Measurements from ENCODE around the gene ZFP90. TPM values are rescaled to one million over a fixed set of nuclear protein-coding genes. Genes with fewer than 3 reads are reported as not detected.
"Not testable (repeated sequence)": the region's sequence is repeated elsewhere in the genome, so short reads cannot be mapped to it uniquely, and the experiment has no call there.

ZFP90 gene
- total and polyA plus RNA-seq, 3 experiments from 2014 or later, result 22.4 to 24.3 (median 24.0) TPM

- H3K4me1 ChIP-seq (ENCODE audit: insufficient read depth, low read length); H3K4me3 Mint-ChIP-seq; H3K36me3 Mint-ChIP-seq; H3K4me1 Mint-ChIP-seq; H3K27me3 ChIP-seq (ENCODE audit: insufficient read depth, low read length, poor library complexity, severe bottlenecking); H3K27ac ChIP-seq (ENCODE audit: low read depth, low read length); H3K4me3 ChIP-seq (ENCODE audit: low read length); H3K9me3 Mint-ChIP-seq; H3K27me3 Mint-ChIP-seq; POLR2A ChIA-PET; H3K36me3 ChIP-seq (ENCODE audit: insufficient read depth, low read length); H3K9me3 ChIP-seq (ENCODE audit: low read length); DNase-seq: not testable (repeated sequence)
- H3K27ac Mint-ChIP-seq, result peak overlapping the region in 1 of 8 donors; percentile 50
- CTCF ChIA-PET, result interaction anchor here (0.7 kb wide), 1 partner anchor 16 kb away, joined by 5 read pairs; no protein-coding TSS in a partner anchor
Measured at GRCh38 chr16:68494261-68494660, 44.8 kb upstream of the ZFP90 start.

GRCh38 chr16:68496689-68497088, 42.4 kb upstream of the ZFP90 start:
- H3K27ac Mint-ChIP-seq, result no peak overlapping the region
- no peak overlapping the region for H3K4me3 Mint-ChIP-seq
- peaks cover 6% of the 10 kb centered on the region in 2 donors for H3K27me3 Mint-ChIP-seq
- ChIA-PET POLR2A (no interaction called here), CTCF (no interaction called here)
- Histone ChIP-seq H3K27ac (ENCODE audit: low read depth, low read length) (no peak overlapping the region), H3K27me3 (ENCODE audit: insufficient read depth, low read length, poor library complexity, severe bottlenecking) (no peaks in the 10 kb centered on the region), H3K4me1 (ENCODE audit: insufficient read depth, low read length) (no peaks in the 10 kb centered on the region), H3K36me3 (ENCODE audit: insufficient read depth, low read length) (no peaks in the 10 kb centered on the region), H3K4me3 (ENCODE audit: low read length) (no peak overlapping the region), H3K9me3 (ENCODE audit: low read length) (no peaks in the 10 kb centered on the region)
- no peaks in the 10 kb centered on the region for H3K9me3 Mint-ChIP-seq
- peaks cover 0 to 3% (median 0%) of the 10 kb centered on the region in 3 donors for H3K36me3 Mint-ChIP-seq
- no peaks in the 10 kb centered on the region for H3K4me1 Mint-ChIP-seq
- no peak for DNase-seq

GRCh38 chr16:68499006-68499405, 40.1 kb upstream of the ZFP90 start:
- ChIA-PET CTCF (no interaction called here), POLR2A (no interaction called here)
- no peak for DNase-seq
- Mint-ChIP-seq H3K9me3 (no peaks in the 10 kb centered on the region), H3K36me3 (peaks cover 0 to 3% (median 0%) of the 10 kb centered on the region in 3 donors), H3K27ac (no peak overlapping the region), H3K4me3 (no peak overlapping the region), H3K27me3 (peaks cover 0 to 6% of the 10 kb centered on the region in 2 donors), H3K4me1 (no peaks in the 10 kb centered on the region)
- H3K4me1 ChIP-seq (ENCODE audit: insufficient read depth, low read length), result no peaks in the 10 kb centered on the region
- no peaks in the 10 kb centered on the region for H3K9me3 ChIP-seq (ENCODE audit: low read length)
- H3K36me3 ChIP-seq (ENCODE audit: insufficient read depth, low read length), result no peaks in the 10 kb centered on the region
- no peak overlapping the region for H3K27ac ChIP-seq (ENCODE audit: low read depth, low read length)
- H3K4me3 ChIP-seq (ENCODE audit: low read length), result no peak overlapping the region
- H3K27me3 ChIP-seq (ENCODE audit: insufficient read depth, low read length, poor library complexity, severe bottlenecking), result no peaks in the 10 kb centered on the region

- Mint-ChIP-seq H3K4me1 (no peaks in the 10 kb centered on the region), H3K27ac (peak overlapping the region in 1 of 8 donors; percentile 38), H3K36me3 (peaks cover 0 to 3% (median 0%) of the 10 kb centered on the region in 3 donors), H3K4me3 (no peak overlapping the region), H3K27me3 (no peaks in the 10 kb centered on the region), H3K9me3 (no peaks in the 10 kb centered on the region)
- Histone ChIP-seq H3K27me3 (ENCODE audit: insufficient read depth, low read length, poor library complexity, severe bottlenecking) (no peaks in the 10 kb centered on the region), H3K9me3 (ENCODE audit: low read length) (no peaks in the 10 kb centered on the region), H3K4me3 (ENCODE audit: low read length) (no peak overlapping the region), H3K27ac (ENCODE audit: low read depth, low read length) (no peak overlapping the region), H3K4me1 (ENCODE audit: insufficient read depth, low read length) (no peaks in the 10 kb centered on the region), H3K36me3 (ENCODE audit: insufficient read depth, low read length) (no peaks in the 10 kb centered on the region)
- POLR2A ChIA-PET, result no interaction called here
- CTCF ChIA-PET, result no interaction called here
- DNase-seq, result no peak
Measured at GRCh38 chr16:68503334-68503733, 35.8 kb upstream of the ZFP90 start.

GRCh38 chr16:68504066-68504465, 35.0 kb upstream of the ZFP90 start:
- Mint-ChIP-seq H3K4me1 (no peaks in the 10 kb centered on the region), H3K27ac (no peak overlapping the region), H3K27me3 (peaks cover 0 to 3% of the 10 kb centered on the region in 2 donors), H3K36me3 (peaks cover 0 to under 1% (median 0%) of the 10 kb centered on the region in 3 donors), H3K9me3 (no peaks in the 10 kb centered on the region), H3K4me3 (no peak overlapping the region)
- Histone ChIP-seq H3K9me3 (ENCODE audit: low read length) (no peaks in the 10 kb centered on the region), H3K27ac (ENCODE audit: low read depth, low read length) (no peak overlapping the region), H3K4me3 (ENCODE audit: low read length) (no peak overlapping the region), H3K36me3 (ENCODE audit: insufficient read depth, low read length) (no peaks in the 10 kb centered on the region), H3K4me1 (ENCODE audit: insufficient read depth, low read length) (no peaks in the 10 kb centered on the region), H3K27me3 (ENCODE audit: insufficient read depth, low read length, poor library complexity, severe bottlenecking) (no peaks in the 10 kb centered on the region)
- ChIA-PET CTCF (no interaction called here), POLR2A (no interaction called here)
- DNase-seq, result no peak

GRCh38 chr16:68506331-68507053, 32.6 kb upstream of the ZFP90 start:
- no peaks in the 10 kb centered on the region for H3K36me3 Mint-ChIP-seq
- H3K4me3 Mint-ChIP-seq, result no peak overlapping the region
- no peaks in the 10 kb centered on the region for H3K36me3 ChIP-seq (ENCODE audit: insufficient read depth, low read length)
- H3K9me3 ChIP-seq (ENCODE audit: low read length), result no peaks in the 10 kb centered on the region
- H3K27me3 Mint-ChIP-seq, result peaks cover 0 to 9% of the 10 kb centered on the region in 2 donors
- no peaks in the 10 kb centered on the region for H3K27me3 ChIP-seq (ENCODE audit: insufficient read depth, low read length, poor library complexity, severe bottlenecking)
- H3K9me3 Mint-ChIP-seq, result no peaks in the 10 kb centered on the region
- DNase-seq, result no peak
- no peaks in the 10 kb centered on the region for H3K4me1 Mint-ChIP-seq
- H3K4me3 ChIP-seq (ENCODE audit: low read length), result no peak overlapping the region
- POLR2A ChIA-PET, result no interaction called here
- H3K27ac Mint-ChIP-seq, result peak overlapping the region in 2 of 8 donors; percentile 70 to 83
- peaks cover 4% of the 10 kb centered on the region for H3K4me1 ChIP-seq (ENCODE audit: insufficient read depth, low read length)
- H3K27ac ChIP-seq (ENCODE audit: low read depth, low read length), result no peak overlapping the region
- CTCF ChIA-PET, result interaction anchor here (1.9 to 5.6 kb wide), 2 partner anchors 14 to 111 kb away, joined by 5 to 91 read pairs; no protein-coding TSS in a partner anchor

- Mint-ChIP-seq H3K27ac (peak overlapping the region in 1 of 8 donors; percentile 30), H3K27me3 (peaks cover 0 to 9% of the 10 kb centered on the region in 2 donors), H3K9me3 (no peaks in the 10 kb centered on the region), H3K4me3 (peak overlapping the region in 1 of 7 donors; percentile 49), H3K36me3 (no peaks in the 10 kb centered on the region), H3K4me1 (no peaks in the 10 kb centered on the region)
- ChIA-PET CTCF (interaction anchor here (0.9 to 5.6 kb wide), 3 partner anchors 13 to 112 kb away, joined by 3 to 91 read pairs (median 5); no protein-coding TSS in a partner anchor), POLR2A (no interaction called here)
- no peak for DNase-seq
- Histone ChIP-seq H3K36me3 (ENCODE audit: insufficient read depth, low read length) (no peaks in the 10 kb centered on the region), H3K27ac (ENCODE audit: low read depth, low read length) (no peak overlapping the region), H3K27me3 (ENCODE audit: insufficient read depth, low read length, poor library complexity, severe bottlenecking) (no peaks in the 10 kb centered on the region), H3K9me3 (ENCODE audit: low read length) (no peaks in the 10 kb centered on the region), H3K4me3 (ENCODE audit: low read length) (no peak overlapping the region), H3K4me1 (ENCODE audit: insufficient read depth, low read length) (peaks cover 4% of the 10 kb centered on the region)
Measured at GRCh38 chr16:68508013-68508412, 31.1 kb upstream of the ZFP90 start.

- Histone ChIP-seq H3K36me3 (ENCODE audit: insufficient read depth, low read length) (no peaks in the 10 kb centered on the region), H3K27ac (ENCODE audit: low read depth, low read length) (no peak overlapping the region), H3K27me3 (ENCODE audit: insufficient read depth, low read length, poor library complexity, severe bottlenecking) (no peaks in the 10 kb centered on the region), H3K9me3 (ENCODE audit: low read length) (no peaks in the 10 kb centered on the region), H3K4me1 (ENCODE audit: insufficient read depth, low read length) (peaks cover 4% of the 10 kb centered on the region), H3K4me3 (ENCODE audit: low read length) (no peak overlapping the region)
- no peak for DNase-seq
- Mint-ChIP-seq H3K27me3 (peaks cover 0 to 9% of the 10 kb centered on the region in 2 donors), H3K36me3 (no peaks in the 10 kb centered on the region), H3K4me1 (no peaks in the 10 kb centered on the region), H3K27ac (peak overlapping the region in 2 of 8 donors; percentile 43 to 89), H3K9me3 (no peaks in the 10 kb centered on the region), H3K4me3 (no peak overlapping the region)
- POLR2A ChIA-PET, result no interaction called here
- CTCF ChIA-PET, result interaction anchor here (1.4 to 5.6 kb wide), 4 partner anchors 12 to 151 kb away, joined by 3 to 91 read pairs (median 17); no protein-coding TSS in a partner anchor
Measured at GRCh38 chr16:68508641-68509240, 30.4 kb upstream of the ZFP90 start.

Data from CD8-positive, alpha-beta memory T cell (primary cell).